Measurements from ENCODE around the gene EXT2. TPM values are rescaled to one million over a fixed set of nuclear protein-coding genes. Genes with fewer than 3 reads are reported as not detected.

The EXT2 gene
- total RNA-seq, result 26.1 TPM
- long read RNA-seq, transcript EXT2-210 (14 exons, 3,136 nt), result major isoform, 66 of 81 reads
- long read RNA-seq, transcript EXT2-203 (14 exons, 3,454 nt), result minor isoform, 6 of 81 reads
- long read RNA-seq, partial matches to known transcripts, result 3 of 81 reads
- long read RNA-seq, other reads (novel, unspliced or antisense), result 6 of 81 reads

DNA sequence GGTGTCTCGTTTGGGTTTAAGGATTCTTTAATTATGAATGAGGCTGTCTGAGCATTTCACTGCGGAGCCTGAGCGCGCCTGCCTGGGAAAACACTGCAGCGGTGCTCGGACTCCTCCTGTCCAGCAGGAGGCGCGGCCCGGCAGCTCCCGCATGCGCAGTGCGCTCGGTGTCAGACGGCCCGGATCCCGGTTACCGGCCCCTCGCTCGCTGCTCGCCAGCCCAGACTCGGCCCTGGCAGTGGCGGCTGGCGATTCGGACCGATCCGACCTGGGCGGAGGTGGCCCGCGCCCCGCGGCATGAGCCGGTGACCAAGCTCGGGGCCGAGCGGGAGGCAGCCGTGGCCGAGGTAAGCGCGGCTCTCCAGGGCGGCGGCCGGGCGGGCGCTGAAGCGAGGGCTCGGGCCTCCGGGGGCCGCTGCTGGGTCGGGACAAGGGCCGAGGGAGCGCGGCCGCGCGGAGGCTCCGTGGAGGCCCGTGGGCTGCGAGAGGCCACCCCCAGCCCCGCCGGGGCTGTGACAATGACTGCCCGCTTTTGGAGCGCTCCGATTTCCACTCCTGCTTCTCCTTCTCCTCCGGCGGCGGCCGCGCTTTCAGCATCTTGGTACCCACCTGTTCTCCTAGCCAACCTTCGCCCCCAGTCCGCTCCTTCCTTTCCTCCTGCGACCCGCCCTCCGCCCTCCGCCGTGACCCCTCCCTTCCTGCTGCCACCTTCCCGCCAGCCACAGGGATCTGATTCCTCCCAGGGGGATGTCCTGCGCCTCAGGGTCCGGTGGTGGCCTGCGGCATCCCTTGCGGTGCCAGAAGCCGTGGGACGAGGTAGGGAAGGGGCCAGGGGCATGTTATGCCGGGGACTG, at the start of gene EXT2:
Gene EXT2, plus strand, starts transcription at position 173 of the 854 bp plus-strand sequence. CDS start 12,035 bp downstream, outside the sequence.
- peak; percentile 99 for ATAC-seq (ENCODE audit: poor library complexity)
- peak; percentile 93 for DNase-seq
- intact Hi-C loops (cut with DNase I), result no loop called here

DNA sequence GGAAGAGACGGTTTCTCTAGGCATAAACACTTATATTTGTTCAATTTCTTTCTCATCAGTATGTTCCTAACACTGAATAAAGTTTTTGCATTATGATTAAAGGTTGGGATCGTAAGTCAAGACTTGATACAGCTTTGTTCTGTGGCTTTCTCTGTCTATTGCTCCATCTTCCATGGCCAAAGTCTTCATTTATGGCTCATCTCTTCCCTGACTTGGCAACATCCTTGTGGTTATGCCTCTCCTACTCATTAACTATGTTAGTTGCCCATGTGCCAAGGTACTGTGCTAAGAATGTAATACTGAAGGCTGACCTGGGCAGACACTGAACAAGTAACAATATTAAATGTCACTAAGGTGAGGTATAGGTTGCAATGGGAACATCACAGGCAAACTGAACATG, 49.3 kb upstream of the EXT2 start:
- intact Hi-C loops (cut with DNase I), result no loop called here
- DNase-seq (no peak), ATAC-seq (ENCODE audit: poor library complexity) (no peak)

DNA sequence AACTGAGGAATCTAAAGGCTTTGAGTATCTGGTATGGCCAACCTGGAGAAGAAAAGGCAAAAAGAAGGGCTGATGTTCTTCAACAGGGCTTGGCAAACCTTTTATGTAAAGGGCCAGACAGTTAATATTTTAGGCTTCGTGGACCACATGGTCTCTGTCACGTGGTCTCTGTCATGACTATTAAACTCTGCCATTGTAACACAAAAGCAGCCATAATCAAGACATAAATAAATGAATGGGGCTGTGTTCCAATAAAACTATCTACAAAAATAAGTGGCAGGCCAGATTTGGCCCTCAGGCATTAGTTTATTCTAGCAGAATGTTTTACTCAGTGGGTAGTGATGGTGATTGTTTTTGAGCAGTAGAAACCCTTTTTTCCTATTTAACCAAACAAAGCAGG, 48.2 kb upstream of the EXT2 start:
- intact Hi-C loops (cut with DNase I), result no loop called here
- DNase-seq, result no peak
- ATAC-seq (ENCODE audit: poor library complexity), result no peak

DNA sequence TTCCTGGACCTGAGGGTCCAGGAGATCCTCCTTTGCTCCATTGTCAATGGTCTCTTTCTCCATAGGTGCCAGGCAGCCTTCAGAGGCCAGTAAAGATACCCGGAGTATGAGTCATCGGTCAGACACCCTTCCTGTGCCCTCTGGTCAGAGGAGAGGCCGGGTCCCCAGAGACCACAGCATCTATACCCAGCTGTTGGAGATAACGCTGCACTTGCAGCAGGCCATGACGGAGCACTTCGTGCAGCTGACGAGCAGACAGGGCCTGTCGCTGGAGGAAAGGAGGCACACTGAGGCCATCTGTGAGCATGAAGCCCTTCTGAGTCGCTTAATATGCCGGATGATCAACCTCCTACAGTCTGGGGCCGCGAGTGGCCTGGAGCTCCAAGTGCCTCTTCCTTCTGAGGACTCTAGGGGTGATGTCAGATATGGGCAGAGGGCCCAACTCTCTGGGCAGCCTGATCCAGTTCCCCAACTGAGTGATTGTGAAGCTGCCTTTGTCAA, 47.5 kb upstream of the EXT2 start, which contains the start of gene ACCSL:
Gene ACCSL, plus strand, starts transcription at position 51 of the 501 bp plus-strand sequence. Its CDS starts 56 bp downstream, at position 107.
- intact Hi-C loops (cut with DNase I), result no loop called here
- ATAC-seq (ENCODE audit: poor library complexity) (no peak), DNase-seq (no peak)

DNA sequence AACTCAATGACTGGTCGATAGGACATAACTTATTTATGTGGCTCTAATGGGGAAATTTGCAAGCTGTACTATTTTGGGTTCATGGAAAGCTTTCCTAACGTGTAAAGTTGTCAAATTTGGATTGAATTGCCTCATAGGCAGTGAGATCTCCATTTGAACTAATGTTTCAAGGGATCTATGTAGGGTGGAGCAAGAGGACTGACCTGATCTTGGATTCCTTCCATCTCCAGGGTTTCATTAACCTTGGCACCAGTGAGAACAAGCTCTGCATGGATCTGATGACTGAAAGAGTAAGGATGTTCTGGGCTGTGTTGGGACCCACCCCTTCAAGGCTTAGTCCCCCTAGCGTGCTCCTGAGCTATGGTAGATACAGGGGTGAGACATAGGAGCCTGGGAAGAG, 45.6 kb upstream of the EXT2 start:
- ATAC-seq (ENCODE audit: poor library complexity), result no peak
- no peak for DNase-seq
- intact Hi-C loops (cut with DNase I), result no loop called here

DNA sequence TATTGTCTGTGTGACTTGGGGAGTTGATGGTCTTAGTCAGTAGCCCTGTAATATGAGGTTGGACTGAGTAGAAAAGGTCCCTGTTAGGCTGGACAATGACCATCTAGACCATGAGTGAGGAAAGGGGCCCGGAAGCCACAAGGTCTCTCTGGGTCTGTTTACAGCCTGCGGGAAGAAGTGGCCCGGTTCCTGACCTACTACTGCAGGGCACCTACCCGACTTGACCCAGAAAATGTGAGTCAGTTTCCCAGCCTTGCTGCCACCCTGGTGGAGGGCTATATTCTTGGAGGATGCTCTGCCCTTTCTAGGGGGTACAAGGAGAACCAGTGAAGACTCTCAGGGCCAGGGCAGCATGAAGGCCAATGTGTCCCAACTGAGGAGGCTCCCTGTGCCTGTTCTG, 44.3 kb upstream of the EXT2 start:
- ATAC-seq (ENCODE audit: poor library complexity) (no peak), DNase-seq (no peak)
- intact Hi-C loops (cut with DNase I), result no loop called here

DNA sequence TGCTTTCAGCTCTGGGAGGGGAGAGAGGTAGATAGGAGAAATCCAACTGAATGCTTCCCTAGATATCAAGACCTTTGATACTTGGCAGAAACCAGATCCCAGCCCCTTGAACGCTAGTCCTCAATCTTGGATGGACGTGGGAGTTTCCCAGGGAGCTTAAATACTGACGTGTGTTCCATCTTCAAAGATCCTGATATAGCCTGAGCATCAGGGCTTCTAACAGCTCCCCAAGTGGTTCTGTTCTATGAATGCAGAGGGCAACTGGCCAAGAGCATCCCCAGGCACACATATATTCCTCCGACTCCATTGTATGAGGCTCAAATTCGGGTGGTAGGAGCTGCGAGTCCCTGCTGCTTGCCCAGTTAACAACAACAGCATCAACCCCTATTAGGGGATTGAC, 38.1 kb upstream of the EXT2 start:
- ATAC-seq (ENCODE audit: poor library complexity) (no peak), DNase-seq (no peak)
- intact Hi-C loops (cut with DNase I), result no loop called here

DNA sequence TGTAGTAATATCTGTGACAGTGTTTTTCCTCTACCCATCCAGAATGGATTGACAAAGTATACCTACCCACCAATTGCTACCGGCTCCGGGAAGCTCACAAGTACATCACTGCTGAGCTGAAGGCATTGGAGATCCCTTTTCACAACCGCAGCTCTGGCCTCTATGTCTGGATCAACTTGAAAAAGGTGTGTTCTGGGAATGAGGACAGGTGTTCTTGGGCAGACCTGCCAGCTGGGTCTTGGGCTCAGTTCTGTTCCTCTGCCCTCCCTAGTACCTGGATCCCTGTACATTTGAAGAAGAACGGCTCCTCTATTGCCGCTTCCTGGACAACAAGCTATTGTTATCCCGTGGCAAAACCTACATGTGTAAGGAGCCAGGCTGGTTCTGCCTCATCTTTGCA, 37.2 kb upstream of the EXT2 start:
- ATAC-seq (ENCODE audit: poor library complexity), result no peak
- no peak for DNase-seq
- intact Hi-C loops (cut with DNase I), result no loop called here

DNA sequence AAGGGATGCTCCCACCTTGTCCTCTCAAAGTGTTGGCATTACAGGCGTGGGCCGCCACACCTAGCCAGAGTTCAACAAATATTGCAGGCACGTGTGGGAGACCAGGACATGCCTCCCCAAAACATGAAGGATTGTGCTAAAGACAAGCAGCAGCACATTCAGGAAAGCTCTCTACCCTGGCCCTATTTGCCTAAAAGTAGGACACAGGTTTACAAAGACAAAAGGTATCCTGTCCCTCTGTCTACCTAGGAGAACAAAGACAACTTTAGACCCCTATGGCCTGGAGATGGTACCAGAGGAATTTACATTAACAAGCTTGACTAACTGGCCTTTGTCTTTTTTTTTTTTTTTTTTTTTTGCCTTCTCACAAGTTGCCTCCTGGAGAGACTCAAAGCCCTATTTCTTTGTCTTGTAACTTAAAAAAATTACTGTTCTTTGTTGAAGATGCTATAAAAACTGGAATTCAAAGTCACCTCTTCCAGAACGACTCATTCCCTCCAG, 30.3 kb upstream of the EXT2 start:
- intact Hi-C loops (cut with DNase I), result no loop called here
- DNase-seq (no peak), ATAC-seq (ENCODE audit: poor library complexity) (no peak)

DNA sequence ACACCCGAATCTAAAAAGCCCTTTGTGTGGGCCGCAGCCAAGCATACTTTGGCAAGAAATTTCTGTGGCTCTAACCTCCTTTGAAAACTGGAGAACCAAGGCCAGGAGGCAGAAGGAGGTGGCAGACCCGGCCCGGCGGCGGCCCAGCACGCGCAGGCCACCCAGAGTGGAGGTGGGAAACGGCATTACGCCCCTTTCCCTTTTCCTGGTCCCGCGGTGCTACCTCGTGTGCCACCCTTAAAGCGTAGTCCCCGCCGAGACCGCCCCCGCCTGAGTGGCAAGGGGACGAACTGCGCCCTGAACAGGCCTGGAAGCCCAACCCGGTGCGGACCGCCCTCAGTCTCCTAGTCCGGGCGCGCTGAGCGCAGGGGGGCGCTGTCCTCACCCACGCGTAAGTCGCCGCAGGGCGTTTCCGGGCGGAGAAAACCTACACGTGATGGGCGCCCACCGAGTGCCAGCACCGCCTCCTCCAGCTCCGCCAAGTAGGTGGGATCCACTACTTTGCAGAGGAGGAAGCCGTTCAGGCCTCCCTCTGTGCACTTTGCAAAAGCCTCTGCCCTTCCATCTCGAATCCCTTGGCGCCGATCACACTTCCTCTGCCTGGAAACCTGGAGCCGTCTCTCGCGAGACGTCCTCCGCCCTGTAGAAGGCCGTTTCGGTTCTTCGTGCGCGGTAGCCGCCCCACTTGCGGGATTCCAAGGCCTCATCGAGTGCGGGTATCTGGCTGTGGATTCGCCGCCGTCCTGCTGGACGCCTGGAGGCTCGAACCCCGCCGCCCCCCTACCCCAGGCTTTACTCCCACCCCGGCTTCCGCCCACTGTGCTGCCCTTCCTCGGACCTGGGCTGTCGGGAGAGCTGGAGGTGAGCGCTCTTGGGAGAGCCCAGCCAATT, 29.4 kb upstream of the EXT2 start, which contains the start of gene ACCS:
Gene ACCS, plus strand, starts transcription at position 430 of the 891 bp plus-strand sequence. CDS start 1,358 bp downstream, outside the sequence.
- ATAC-seq (ENCODE audit: poor library complexity) (peak; percentile 97), DNase-seq (peak; percentile 99)
- intact Hi-C loops (cut with DNase I), result no loop called here

DNA sequence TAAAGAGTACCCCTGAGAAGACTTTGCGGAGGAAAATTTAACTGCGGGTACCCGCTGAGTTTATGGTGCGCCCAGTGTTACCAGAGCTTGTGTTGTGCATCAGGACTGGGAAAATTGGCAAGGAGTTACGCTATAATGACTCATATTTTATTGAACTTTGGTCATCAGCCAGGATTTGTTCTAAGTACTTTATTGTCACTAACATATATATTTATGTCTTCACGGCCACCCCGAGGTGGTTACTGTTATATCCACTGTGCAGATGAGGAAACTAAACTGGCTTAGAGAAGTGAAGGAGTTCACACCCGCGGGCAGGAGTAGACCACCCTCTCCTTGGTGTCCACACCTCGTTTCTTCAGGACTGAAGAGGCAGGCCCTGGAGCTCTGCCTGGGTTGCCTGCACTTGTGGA, 28.7 kb upstream of the EXT2 start:
- ATAC-seq (ENCODE audit: poor library complexity) (peak; percentile 0), DNase-seq (no peak)
- intact Hi-C loops (cut with DNase I), result no loop called here

DNA sequence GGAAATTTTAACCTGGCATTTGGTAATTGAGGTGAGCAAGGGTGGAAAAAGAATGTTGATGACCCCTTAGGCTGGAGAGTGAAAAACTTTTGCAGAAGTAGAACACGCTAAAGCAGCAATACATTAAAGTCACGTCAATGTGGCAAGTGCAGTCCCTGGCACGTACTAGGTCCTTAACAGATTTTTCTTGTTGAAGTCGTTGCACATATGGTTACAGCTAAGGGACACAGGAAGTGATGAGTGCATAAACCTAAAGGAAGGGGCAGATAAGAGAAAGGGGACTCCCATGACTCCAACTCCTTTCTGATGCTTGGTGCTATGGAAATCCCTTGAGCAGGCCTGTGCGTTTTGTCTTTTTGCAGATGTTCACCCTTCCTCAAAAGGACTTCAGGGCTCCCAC, 28.2 kb upstream of the EXT2 start:
- no peak for DNase-seq
- intact Hi-C loops (cut with DNase I), result no loop called here
- no peak for ATAC-seq (ENCODE audit: poor library complexity)

DNA sequence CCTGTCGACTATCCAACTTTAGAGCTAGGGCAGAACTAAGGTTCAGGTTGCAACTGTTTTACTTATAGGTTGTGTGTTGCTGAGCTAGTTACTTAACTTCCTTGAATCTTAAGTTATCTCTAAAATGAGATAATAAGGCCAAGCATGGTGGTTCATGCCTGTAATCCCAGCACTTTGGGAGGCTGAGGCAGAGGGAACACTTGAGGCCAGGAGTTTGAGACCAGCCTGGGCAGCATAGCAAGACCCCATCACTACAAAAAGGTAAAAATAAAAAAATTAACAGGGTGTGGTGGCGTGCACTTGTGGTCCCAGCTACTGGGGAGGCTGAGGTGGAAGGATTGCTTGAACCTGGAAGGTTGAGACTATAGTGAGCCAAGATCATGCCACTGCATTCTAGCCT, 27.3 kb upstream of the EXT2 start:
- DNase-seq, result no peak
- intact Hi-C loops (cut with DNase I), result no loop called here
- ATAC-seq (ENCODE audit: poor library complexity), result no peak

DNA sequence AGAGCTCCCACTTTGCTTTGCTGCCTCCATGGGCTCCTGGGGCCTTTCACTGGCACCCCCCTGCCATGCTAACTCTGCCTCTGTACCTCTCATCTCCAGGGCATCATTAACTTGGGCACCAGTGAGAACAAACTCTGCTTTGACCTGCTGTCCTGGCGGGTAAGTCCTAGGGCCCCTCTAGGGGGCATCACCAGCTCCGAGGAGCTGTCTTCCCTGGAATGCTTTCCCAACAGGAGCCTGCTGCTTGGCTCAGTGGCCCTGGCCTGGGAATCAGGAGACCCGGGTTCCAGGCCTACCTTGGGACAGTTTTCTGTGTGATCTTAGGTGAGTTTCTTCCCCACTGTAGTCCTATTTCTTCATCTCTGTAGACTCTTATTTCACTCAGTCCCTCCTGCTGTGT, 24.3 kb upstream of the EXT2 start:
- no peak for ATAC-seq (ENCODE audit: poor library complexity)
- DNase-seq, result no peak
- intact Hi-C loops (cut with DNase I), result no loop called here

DNA sequence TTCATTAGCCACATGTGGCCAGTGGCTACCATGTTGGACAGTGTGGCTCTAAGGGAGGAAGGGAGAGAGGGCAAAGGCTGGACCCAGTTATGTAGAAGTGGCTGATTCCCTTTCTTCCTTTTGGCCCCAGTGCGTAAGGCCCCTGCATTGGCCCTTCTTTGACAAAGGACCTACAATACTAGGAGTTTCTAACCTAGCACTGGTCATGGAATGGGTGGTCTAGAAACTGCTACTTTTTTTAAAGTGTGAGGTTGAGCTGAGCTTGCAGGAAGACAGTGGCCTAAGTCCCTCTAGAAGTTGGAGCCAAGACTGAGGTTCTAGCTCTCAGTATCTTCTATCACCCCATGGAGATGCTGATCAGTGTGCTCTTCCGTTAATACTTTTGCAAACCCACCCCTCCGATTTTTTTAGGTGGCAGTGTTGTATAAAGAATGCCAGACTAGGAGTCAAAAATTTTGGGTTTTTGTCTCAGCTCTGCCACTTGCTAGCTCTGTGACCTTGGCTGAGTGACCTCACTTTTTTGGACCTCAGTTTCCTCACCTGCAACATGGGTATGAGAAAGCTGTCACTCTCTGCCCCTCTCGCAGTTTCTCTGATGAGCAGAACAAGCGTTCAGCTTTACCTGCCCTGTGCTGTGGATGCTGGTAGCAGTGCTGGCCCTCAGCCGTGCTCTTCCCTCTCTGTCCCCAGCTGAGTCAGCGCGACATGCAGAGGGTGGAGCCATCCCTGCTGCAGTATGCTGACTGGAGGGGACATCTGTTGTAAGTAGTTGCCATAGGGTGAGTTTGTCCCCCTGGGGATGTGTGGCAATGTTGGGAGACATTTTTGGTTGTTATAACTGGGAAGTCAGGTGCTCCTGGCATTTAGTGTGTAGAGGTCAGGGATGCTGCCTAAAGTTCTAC, 22.5 kb upstream of the EXT2 start:
- DNase-seq (no peak), ATAC-seq (ENCODE audit: poor library complexity) (no peak)
- intact Hi-C loops (cut with DNase I), result no loop called here

DNA sequence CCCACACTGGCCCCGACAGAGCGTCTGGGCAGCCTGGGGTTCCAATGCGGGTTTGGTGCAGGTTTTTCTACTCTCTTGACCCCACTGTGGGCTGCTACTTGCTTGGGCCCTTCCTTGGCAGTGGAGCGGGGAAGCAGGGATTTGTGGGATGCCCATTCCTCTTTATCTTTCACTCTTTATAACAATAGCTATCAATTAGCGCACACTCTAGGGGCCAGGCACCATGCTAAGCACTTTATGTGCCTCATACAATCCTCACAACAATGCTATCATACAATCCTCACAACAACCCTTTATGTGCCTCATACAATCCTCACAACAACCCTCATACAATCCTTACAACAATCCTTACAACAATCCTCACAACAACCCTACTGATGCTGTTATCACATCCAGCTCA, 16.7 kb upstream of the EXT2 start:
- no peak for ATAC-seq (ENCODE audit: poor library complexity)
- DNase-seq, result no peak
- intact Hi-C loops (cut with DNase I), result no loop called here

DNA sequence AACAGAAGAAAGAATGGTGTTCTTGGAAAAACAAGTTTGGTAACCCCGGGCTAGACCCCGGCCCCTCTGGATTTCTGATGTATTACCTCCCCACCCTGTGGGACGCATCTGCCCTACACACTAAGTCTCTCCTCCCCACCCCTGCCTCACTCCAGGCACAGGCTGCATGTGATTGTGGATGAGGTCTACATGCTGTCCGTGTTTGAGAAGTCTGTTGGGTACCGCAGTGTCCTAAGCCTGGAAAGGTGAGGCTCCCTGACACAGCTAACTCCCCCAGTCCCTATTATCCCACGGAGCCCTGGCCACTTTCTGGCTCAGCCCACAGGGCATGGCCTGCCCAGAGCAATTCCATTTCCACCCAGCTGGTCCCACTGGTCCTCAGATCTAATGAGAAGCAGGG, 16.1 kb upstream of the EXT2 start:
- intact Hi-C loops (cut with DNase I), result no loop called here
- no peak for DNase-seq

DNA sequence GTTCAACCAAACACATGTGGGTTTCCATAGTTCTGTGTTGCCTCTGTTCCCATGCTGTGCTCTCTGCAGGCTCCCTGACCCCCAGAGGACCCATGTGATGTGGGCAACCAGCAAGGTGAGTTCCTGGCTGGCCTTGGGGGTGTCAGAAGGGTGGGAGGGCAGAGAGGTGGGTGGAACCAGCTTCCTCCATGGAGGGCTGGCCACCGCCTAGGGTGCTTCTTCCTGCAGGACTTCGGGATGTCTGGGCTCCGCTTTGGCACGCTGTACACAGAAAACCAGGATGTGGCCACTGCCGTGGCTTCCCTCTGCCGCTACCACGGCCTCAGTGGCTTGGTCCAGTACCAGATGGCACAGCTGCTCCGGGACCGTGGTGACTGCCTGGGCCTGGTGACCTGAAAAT, 14.5 kb upstream of the EXT2 start:
- ATAC-seq (ENCODE audit: poor library complexity), result no peak
- DNase-seq, result no peak
- intact Hi-C loops (cut with DNase I), result no loop called here

More for the DNA sequence above, 16.1 kb upstream of the EXT2 start:
- ATAC-seq (ENCODE audit: poor library complexity), result no peak

Measured in Right ventricle myocardium superior (tissue), 1 donor.